ENCODE data around the gene PLAAT2.

GRCh38 chr11:63557570-63557969, 5.6 kb downstream of the PLAAT2 start:
- no peak for TF ChIP-seq REST (IDR thresholded peaks at IDR 0.05)
- no peak for TF ChIP-seq MAX (IDR thresholded peaks at IDR 0.05)
- TF ChIP-seq CTCF (IDR thresholded peaks at IDR 0.05; ENCODE audit: low read depth, low read length, missing input control) = no peak
